GDM1 (cell line): ENCODE data around the gene IGFBP4.

ENCODE experiments used
- DNase-seq: peaks from one replicate; lab custom pipeline; 2025; lab: John Stamatoyannopoulos, UW

Gene IGFBP4

GRCh38 chr17:40490289-40490853 lies 47.1 kb downstream of the IGFBP4 start:
- no peak for DNase-seq

- no peak for DNase-seq
Observed at GRCh38 chr17:40490982-40491381, 47.7 kb downstream of the IGFBP4 start.

DNA sequence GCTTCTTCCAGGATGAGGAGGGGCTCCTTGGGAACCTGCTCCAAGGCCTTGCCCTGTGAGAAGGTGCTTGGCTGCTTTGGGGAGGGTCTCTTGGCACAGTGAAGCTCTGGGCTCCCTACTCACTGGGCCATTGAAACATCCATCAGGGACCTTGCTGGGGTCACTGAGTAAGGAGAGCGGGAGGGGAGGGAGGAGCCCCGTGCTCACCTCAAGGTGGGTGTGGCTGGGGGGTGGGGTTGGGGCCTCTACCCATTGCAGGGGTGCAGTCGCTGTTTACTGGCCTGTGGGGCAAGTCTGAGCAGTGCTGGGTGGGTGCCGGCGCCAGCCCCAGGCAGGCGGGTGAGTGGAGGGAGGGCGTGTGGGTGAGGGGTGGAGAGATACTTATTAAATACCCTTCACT lies 48.2 kb downstream of the IGFBP4 start:
- DNase-seq: no peak

DNA sequence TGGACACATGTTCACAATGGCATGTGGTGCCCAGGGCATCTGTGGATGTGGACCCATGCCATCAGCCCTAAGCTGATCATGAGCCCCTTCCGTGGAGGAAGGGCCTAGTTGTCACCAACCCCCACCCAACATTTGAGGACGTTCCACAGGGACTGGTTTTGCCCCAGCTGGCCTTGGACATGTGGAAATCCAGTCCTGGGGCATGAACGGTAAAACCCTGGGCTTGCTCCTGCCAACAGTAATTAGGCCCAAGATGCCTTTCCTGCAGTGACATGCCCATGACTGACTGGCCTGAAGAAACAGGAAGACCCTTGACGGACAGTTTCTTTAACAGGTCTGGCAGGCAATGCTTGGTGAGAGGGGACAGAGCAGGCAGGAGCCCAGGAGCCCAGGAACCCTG lies 50.4 kb downstream of the IGFBP4 start:
- DNase-seq: no peak

DNA sequence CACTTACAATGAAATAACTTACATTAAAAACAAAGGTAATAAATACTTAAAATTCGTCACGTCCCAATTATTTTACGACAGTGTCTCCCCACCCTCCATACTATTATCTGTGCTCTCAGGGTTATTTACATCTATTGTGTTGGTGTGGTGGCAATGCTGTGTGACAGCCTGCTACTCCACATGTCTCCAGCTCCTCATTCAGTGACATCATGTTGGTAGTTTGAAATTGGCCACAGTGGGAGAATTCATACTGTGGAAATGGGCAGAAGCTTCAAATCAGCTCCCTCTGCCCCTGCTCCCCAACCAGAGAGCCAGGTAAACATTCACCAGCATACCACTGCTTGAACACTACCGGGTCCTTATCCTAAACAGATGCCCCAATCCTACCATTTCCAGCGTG lies 51.9 kb downstream of the IGFBP4 start:
- DNase-seq: no peak

GRCh38 chr17:40496170-40496569 lies 52.9 kb downstream of the IGFBP4 start:
- DNase-seq: no peak

DNA sequence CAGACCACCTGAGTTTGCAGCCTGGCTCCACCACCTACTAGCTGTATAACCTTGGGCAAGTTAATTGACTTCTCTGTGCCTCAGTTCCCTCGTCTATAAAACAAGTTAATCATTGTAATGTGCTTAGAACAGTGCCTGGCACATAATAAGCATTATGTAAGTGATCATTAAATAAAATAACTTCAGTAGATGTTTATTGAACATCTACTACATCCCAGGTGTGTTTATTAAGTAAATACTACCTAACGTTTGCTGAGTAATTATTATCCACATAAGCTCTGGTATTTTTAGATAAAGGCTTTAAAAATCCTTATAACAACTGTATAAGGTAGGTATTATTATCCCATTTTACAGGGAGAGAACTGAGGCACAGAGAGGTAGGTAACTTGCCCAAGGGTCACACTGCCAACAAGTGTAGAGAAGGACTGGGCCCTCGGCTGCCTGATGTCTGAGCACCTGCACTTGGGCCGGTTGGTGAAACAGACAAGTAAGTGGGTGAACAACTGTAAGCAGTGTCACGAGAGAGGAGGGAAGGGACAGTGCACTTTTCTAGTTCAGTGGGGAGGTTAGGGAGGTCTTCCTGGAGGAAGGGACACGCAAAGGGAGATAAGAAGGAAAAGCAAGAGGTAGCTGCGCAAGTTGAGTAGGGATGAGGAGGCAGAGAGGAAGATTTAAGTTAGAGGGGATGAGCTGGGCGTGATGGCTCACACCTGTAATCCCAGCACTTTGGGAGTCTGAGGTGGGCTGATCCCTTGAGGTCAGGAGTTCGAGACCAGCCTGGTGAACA lies 53.6 kb downstream of the IGFBP4 start:
- DNase-seq: no peak

DNA sequence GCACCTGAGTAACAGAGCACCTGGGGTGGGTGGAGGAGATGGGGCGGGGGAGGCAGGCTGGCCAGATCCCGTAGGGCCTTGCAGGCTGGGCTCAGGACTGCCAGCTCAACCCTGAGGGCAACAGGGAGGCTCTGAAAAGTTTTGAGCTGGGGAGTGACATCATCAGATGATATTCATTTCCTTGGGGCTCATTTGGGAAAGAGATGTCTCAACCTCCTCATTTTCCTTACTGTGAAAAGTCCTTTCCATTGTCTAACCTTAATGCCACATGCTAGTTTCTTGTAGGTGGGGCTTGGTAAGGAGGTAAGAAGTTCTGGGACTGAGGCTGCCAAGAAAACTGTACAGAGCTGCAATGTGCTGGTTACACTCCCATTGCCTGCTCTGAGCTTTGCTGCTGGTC lies 54.4 kb downstream of the IGFBP4 start:
- no peak for DNase-seq

DNA sequence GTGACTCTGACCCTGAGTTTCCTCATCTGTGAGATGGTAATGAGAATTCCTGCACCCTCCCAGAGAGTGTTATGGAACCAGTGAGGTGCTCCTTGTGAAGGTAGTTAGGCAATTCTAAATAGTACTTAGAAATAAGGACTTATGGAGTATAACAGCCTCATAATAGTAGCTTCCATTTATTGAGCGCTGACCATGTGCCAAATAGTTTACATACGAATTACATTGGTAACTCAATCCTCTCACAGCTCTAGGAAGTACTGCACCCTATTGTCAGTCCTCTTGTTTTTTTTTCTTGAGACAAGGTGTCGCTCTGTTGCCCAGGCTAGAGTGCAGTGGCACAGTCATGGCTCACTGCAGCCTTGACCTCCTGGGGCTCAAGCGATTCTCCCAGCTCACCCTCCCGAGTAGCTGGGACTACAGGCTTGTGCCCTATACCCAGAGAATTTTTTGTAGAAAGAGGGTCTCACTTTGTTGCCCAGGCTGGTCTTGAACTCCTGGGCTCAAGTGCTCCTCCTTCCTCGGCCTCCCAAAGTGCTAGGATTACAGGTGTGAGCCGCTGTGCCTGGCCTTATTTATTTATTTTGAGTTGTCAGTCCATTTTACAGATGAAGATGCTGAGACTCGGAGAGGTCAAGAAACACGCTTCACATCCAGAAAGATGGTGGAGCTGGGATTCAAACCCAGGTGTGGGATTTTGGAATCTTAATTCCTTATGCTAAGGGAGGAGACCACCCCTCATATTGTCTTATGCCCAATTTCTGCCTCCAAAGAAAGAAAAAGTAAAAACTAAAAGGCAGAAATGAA lies 55.2 kb downstream of the IGFBP4 start:
- no peak for DNase-seq

GRCh38 chr17:40499551-40500189 lies 56.4 kb downstream of the IGFBP4 start:
- DNase-seq: no peak

DNA sequence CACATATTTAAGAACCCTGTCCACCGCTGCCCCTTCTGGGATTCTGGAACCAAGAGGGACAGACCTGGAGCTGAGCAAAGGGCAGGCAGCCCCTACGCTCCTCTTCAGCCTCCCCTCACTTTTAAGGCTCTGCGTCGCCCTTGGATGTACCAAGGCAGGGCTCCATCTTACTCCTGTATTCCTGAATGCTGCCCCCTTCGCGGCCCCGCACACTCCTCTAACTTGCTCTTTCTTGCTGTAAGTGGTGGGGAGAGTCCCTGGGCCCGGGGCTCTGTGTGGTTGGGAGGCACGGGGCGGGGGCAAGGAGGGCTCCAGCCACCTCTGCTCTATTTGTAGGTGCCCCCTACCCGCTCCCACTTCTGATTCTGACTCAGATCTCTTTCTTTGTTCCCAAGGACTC lies 56.9 kb downstream of the IGFBP4 start:
- no peak for DNase-seq

DNA sequence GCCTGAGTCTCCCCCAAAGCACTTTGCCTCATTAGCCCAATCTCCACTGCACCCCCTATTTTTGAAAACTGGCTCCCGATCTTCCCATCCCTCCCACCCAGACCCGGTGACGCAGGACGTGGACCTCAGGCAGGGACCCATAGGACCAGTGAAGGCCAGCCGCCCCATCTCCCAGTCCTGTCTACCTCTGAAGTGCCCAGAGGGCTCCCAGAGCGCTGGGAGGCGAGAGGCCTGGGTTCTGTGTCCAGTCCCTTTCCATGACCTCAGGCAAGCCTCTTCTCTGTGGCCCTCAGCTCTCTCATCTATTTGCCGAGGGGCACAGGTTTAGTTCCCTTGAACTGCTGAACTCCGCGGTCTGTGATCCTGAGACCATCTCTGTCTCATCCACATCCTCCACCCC lies 57.5 kb downstream of the IGFBP4 start:
- no peak for DNase-seq

DNA sequence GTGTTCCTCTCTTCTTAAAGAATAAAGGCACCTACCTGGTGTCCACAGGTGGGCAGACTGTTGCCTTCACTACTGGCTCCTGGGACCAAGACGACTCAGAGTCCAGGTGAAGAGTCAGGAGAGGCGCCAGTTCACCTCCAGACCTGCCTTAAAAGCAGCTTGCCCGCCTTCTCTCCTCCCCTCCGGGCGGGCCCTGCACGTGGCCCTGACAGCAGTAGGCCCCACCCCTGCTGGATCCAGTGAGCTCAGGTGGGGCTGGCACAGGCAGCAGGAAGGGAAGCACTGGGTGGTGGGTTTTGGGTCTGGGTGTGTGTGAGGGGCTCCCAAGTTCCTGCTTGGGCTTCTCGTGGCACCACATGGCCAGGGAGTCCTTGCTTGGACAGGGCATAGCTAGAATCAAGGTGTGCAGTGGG lies 58.3 kb downstream of the IGFBP4 start, which contains the start of gene TNS4:
Gene TNS4, minus strand, starts transcription at position 125 of the 413 bp plus-strand sequence. CDS start 5,198 bp downstream, outside the sequence.
- DNase-seq: no peak

DNA sequence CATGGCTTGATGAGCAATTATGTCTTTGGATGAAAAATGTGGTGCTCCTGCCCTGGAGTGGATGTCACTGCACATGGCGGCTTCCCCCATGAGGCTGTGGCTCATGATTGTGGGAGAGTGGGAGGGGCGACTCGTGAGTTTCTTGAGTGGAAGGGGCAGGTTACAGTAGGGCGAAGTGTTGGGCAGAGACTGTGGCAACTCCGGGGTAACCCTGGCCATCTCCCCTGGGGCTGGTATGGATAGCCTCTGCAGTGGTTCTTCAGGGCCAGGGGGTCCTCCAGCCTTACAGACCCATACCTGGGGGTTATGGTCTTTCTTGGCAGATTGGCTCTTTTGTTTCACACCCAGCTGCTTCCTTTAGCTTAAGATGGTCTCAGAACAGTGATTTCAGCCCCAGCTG lies 59.5 kb downstream of the IGFBP4 start:
- no peak for DNase-seq

DNA sequence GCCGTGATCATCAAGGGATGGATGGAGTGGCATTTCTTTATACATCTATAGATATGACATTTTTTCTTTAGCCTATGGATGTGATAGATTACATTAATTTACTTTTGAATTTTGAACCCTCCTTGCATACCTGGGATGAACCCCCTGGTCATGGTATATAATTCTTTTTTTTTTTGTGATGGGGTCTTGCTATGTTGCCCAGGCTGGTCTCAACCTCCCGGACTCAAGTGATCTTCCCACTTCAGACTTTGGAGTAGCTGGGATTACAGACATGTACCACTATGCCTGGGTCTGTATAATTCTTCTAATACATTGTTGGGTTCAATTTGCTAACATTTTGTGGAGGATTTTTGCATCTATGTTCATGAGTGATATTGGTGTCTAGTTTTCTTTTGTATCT lies 59.9 kb downstream of the IGFBP4 start:
- DNase-seq: no peak

GRCh38 chr17:40506786-40507185 lies 63.5 kb downstream of the IGFBP4 start:
- DNase-seq: no peak
